ENCODE measurements around the gene IDH3G. TPM values are rescaled to one million over a fixed set of nuclear protein-coding genes. Genes with fewer than 3 reads are reported as not detected.

IDH3G gene
- total and polyA plus RNA-seq, 2 donors (not counting 1 experiment from before 2014, with no cell fraction given): 62.8 to 122 TPM

GRCh38 chrX:153765138-153766079 is 28.8 kb downstream of the IDH3G start:
- WGBS (ENCODE audit: insufficient coverage): 67% methylated on average over 9 of the region's 27 CpGs
- no peak overlapping the region for H3K4me2 ChIP-seq (replicated peaks; ENCODE audit: low read depth, low read length, poor library complexity, severe bottlenecking)
- H3K79me2 ChIP-seq (ENCODE audit: control insufficient read depth, insufficient read depth, low read length): no peaks in the 10 kb centered on the region
- no peak overlapping the region for H3K27ac Mint-ChIP-seq
- H3K9me3 Mint-ChIP-seq (ENCODE audit: insufficient read depth): no peaks in the 10 kb centered on the region
- H3K4me1 Mint-ChIP-seq: peaks cover 14% of the 10 kb centered on the region
- H3K4me3 ChIP-seq (ENCODE audit: control extremely low read depth in 1 of 5, extremely low read depth in 1 of 5, insufficient read depth in 1 of 5, low read depth in 2 of 5, low read length in 4 of 5): no peak overlapping the region
- H2AFZ ChIP-seq (ENCODE audit: insufficient read depth, low read depth, low read length, poor library complexity, severe bottlenecking): no peak overlapping the region
- H3K4me3 Mint-ChIP-seq: no peak overlapping the region
- peaks cover 0 to 18% of the 10 kb centered on the region in 2 donors for H3K4me1 ChIP-seq (ENCODE audit: control insufficient read depth in 2 of 2, insufficient read depth in 2 of 2, low read length in 2 of 2)
- no peak for DNase-seq
- H3K9ac ChIP-seq (ENCODE audit: low read length): no peak overlapping the region
- no peaks in the 10 kb centered on the region for H3K27me3 Mint-ChIP-seq
- TF ChIP-seq, protein P1, sequence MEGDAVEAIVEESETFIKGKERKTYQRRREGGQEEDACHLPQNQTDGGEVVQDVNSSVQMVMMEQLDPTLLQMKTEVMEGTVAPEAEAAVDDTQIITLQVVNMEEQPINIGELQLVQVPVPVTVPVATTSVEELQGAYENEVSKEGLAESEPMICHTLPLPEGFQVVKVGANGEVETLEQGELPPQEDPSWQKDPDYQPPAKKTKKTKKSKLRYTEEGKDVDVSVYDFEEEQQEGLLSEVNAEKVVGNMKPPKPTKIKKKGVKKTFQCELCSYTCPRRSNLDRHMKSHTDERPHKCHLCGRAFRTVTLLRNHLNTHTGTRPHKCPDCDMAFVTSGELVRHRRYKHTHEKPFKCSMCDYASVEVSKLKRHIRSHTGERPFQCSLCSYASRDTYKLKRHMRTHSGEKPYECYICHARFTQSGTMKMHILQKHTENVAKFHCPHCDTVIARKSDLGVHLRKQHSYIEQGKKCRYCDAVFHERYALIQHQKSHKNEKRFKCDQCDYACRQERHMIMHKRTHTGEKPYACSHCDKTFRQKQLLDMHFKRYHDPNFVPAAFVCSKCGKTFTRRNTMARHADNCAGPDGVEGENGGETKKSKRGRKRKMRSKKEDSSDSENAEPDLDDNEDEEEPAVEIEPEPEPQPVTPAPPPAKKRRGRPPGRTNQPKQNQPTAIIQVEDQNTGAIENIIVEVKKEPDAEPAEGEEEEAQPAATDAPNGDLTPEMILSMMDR (IDR thresholded peaks at IDR 0.05): no peak
- no peak for TF ChIP-seq EZH2 (IDR thresholded peaks at IDR 0.05; ENCODE audit: borderline replicate concordance, insufficient read depth, low read depth, low read length, poor library complexity, severe bottlenecking)
- ATAC-seq (ENCODE audit: low read depth): no peak
- ChIA-PET CTCF (interaction anchor here (2.6 kb wide), 1 partner anchor 182 kb away, joined by 10 read pairs; no protein-coding TSS in a partner anchor), POLR2A (interaction anchor here (0.7 kb wide), 1 partner anchor 182 kb away, joined by 4 read pairs; no protein-coding TSS in a partner anchor)
- no peaks in the 10 kb centered on the region for H3K9me3 ChIP-seq (ENCODE audit: control extremely low read depth in 1 of 3, control insufficient read depth in 2 of 3, insufficient read depth in 1 of 3, low read length in 2 of 3)
- no peaks in the 10 kb centered on the region for H3K36me3 ChIP-seq (replicated peaks in 1 of 2; ENCODE audit: control extremely low read depth in 1 of 2, control insufficient read depth in 1 of 2, extremely low read depth in 1 of 2, insufficient read depth in 2 of 2, low read length in 1 of 2)
- H3K27me3 ChIP-seq (replicated peaks in 1 of 4; ENCODE audit: control extremely low read depth in 1 of 4, control insufficient read depth in 3 of 4, insufficient read depth in 4 of 4, low read length in 3 of 4): no peaks in the 10 kb centered on the region
- intact Hi-C loops (cut with micrococcal nuclease): no loop called here
- no peak overlapping the region for H3K27ac ChIP-seq (ENCODE audit: low read length in 2 of 2)
- H4K20me1 ChIP-seq (ENCODE audit: control insufficient read depth, insufficient read depth, low read length, poor library complexity, severe bottlenecking): no peaks in the 10 kb centered on the region

DNA sequence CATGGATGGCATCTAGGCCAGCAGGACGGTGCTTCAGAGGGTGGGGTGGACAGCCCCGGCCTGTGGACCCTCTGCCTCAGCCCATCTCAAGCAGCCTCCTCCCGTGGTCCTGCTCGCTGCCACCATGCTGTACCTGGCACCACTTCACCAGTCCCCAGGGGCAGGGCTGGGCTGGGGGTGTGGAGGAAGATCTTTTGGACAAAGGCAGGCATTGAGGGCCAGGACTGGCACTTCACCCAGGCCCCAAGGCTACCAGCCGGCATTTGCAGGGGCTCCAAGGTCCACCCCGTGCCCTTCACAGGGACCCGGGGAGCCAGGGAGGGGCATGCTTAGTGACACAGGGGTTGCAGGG is 29.4 kb downstream of the IDH3G start:
- Histone ChIP-seq H3K4me2 (replicated peaks; ENCODE audit: low read depth, low read length, poor library complexity, severe bottlenecking) (no peak overlapping the region), H3K27ac (ENCODE audit: low read length in 2 of 2) (no peak overlapping the region), H3K4me1 (ENCODE audit: control insufficient read depth in 2 of 2, insufficient read depth in 2 of 2, low read length in 2 of 2) (peaks cover 0 to 18% of the 10 kb centered on the region in 2 donors), H3K36me3 (replicated peaks in 1 of 2; ENCODE audit: control extremely low read depth in 1 of 2, control insufficient read depth in 1 of 2, extremely low read depth in 1 of 2, insufficient read depth in 2 of 2, low read length in 1 of 2) (no peaks in the 10 kb centered on the region), H3K4me3 (ENCODE audit: control extremely low read depth in 1 of 5, extremely low read depth in 1 of 5, insufficient read depth in 1 of 5, low read depth in 2 of 5, low read length in 4 of 5) (no peak overlapping the region), H3K9me3 (ENCODE audit: control extremely low read depth in 1 of 3, control insufficient read depth in 2 of 3, insufficient read depth in 1 of 3, low read length in 2 of 3) (no peaks in the 10 kb centered on the region), H2AFZ (ENCODE audit: insufficient read depth, low read depth, low read length, poor library complexity, severe bottlenecking) (no peak overlapping the region), H4K20me1 (ENCODE audit: control insufficient read depth, insufficient read depth, low read length, poor library complexity, severe bottlenecking) (no peaks in the 10 kb centered on the region), H3K79me2 (ENCODE audit: control insufficient read depth, insufficient read depth, low read length) (no peaks in the 10 kb centered on the region), H3K27me3 (replicated peaks in 1 of 4; ENCODE audit: control extremely low read depth in 1 of 4, control insufficient read depth in 3 of 4, insufficient read depth in 4 of 4, low read length in 3 of 4) (no peaks in the 10 kb centered on the region), H3K9ac (ENCODE audit: low read length) (no peak overlapping the region)
- Mint-ChIP-seq H3K4me1 (peaks cover 14% of the 10 kb centered on the region), H3K9me3 (ENCODE audit: insufficient read depth) (no peaks in the 10 kb centered on the region), H3K4me3 (no peak overlapping the region), H3K27ac (no peak overlapping the region), H3K27me3 (no peaks in the 10 kb centered on the region)
- intact Hi-C loops (cut with micrococcal nuclease): no loop called here
- WGBS (ENCODE audit: insufficient coverage): 100% methylated on average over 2 of the region's 7 CpGs
- DNase-seq (no peak), ATAC-seq (ENCODE audit: low read depth) (no peak)
- ChIA-PET CTCF (interaction anchor here (2.0 to 3.9 kb wide), 3 partner anchors 182 to 188 kb away, joined by 10 to 35 read pairs (median 10); no protein-coding TSS in a partner anchor), POLR2A (no interaction called here)
- no peak for TF ChIP-seq EZH2 (IDR thresholded peaks at IDR 0.05; ENCODE audit: borderline replicate concordance, insufficient read depth, low read depth, low read length, poor library complexity, severe bottlenecking)
- TF ChIP-seq, protein P1 (IDR thresholded peaks at IDR 0.05): no peak
